NCI-H187 treated with DMSO at 0.1 percent for 48 hours (cell line): ENCODE results near the gene TYW5.

Experiments
- DNase-seq: peaks from one replicate; lab custom pipeline; 2025; lab: John Stamatoyannopoulos, UW

TYW5 gene

DNA sequence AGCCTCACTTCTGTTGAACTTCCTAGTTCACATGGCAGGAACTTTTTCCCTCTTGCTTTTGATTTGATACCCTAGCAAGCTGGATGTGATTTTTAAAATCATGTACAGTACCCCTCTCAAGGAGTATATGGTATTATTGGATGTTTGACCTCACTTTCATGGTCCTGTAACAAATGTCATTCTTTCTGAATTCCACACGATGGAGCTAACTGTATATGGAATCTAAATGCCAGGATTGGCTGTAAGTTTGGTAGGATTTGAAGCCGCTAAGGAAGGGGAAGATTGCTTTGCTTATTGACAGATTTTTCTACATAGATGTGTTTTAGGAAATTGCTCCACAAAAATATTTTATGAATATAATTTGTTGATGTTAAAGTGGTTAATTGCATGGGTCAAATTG lies 18.4 kb upstream of the TYW5 start:
- DNase-seq, result no peak

DNA sequence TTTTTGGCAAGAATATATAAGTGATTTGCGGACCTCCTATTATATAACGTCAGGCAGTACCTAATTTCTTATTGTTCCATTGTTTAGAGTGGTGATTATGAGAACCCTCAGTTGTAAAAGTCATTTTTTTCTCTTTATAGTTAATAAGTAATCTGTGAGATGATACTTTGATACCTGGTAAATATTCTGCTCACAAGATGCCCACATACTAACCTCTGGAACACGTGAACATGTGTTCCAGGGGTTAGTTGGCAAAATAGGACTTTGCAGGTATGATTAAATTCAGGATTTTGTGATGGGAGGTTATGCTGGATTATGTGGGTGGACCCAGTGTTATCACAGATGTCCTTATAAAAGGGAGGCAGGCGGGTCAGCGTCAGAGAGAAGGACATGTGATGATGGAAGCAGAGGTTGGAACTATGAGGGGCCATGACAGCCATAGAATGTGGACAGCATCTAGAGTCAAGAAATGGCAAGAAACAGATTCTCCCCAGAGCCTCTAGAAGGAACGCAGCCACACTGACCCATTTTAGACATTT lies 16.9 kb upstream of the TYW5 start:
- DNase-seq, result no peak

DNA sequence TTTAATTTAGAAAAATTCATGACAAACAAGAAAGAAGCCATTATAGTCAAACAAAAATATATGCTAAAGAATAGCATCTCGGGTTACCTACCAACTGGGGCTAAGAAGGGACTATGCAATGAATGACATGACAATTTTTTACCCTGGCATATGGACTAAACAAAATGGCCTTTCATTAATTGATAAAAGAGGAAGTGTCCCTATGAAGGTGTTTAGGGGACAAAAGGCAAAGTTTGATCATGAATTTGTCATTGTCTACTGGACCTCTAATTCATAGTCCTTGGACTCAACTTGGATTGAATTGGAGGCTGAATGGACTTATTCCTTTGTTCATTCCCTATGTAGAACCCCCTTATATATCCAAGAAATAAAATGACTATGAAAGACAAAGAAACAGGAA lies 12.8 kb upstream of the TYW5 start:
- DNase-seq, result no peak

DNA sequence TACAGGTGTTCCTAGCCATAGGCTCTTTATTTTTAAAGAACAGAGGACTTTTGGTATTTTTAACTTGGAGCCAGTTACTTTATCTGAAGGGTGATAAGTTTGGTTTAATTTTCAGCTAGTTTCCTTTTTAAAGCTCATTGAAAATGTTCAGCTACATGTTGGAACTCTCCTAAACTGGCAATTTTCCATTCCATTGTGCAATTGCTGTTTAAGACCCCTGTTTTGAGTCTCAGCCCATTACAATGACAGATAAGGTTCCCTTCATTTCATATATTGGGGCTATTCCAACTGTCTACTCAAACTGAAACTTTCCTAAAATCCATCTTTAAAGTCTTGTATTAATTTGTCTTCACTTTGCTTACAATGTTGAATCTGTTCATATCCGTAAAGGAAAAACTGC lies 11.7 kb upstream of the TYW5 start:
- no peak for DNase-seq

DNA sequence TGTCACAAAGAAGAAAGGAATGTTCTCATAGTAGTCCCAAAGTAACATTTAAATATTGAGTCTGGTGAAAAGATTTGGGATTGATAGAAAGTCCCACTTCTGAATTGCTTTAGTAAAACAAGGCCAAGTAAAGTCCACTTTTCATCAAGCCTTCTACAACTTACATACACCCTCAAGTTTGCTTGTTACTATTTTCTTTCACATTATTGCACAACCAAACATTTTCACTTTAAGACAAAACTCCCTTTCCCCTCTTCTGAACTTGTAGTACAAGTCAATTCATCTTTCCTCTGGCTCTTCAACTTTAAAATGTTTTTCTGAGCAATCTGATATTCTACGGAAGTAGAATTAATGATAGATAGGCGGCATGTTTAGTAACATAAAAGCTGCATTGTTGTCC lies 11.1 kb upstream of the TYW5 start:
- no peak for DNase-seq

DNA sequence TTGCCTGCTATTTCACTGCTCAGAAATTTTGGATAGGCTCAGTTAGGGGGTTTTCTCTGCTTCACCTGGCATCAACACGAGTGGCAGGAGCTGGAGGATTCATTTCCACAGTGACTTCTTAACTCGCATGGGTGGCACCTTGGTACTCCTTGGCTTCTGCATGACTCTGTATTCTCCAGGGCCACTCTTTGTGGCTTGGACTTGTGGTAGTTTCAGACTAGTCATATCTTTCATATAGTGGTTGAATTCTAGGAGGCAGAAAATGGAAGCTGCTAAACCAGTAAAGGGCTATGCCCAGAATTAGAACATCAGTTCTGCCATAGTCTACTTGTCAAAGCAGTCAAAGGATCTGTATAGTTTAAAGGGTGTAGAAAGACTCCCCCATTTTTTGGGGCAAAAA lies 6.9 kb upstream of the TYW5 start:
- no peak for DNase-seq

DNA sequence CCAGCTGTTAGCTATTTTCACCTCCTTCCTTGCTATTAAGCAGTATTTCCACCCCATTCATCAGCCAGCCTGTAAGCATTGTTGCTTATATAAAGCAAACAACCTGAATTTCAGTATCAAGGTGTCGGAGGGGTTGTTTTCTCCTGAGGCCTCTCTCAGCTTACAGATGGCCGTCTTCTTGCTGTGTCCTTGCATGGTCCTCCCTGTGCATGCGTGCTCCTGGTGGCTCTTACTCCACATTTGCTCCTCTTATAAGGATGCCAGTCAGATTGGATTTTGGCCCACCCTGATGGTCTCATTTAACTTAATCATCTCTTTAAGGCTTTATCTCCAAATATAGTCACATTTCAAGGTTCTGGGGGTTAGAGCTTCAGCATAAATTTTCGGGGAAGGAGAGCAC lies 2.7 kb upstream of the TYW5 start:
- no peak for DNase-seq

DNA sequence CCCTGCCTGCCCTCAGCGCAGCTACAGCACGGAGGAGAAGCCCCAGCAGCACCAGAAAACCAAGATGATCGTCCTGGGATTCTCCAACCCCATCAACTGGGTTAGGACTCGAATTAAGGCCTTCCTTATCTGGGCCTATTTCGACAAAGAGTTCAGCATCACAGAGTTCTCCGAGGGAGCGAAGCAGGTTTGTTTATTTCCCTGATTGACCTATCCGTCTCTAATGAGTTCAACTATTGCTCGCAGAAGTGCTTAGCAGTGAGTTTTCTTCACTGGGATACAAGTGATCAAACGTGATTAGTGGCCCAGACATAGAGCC lies 730 bp upstream of the TYW5 start:
- no peak for DNase-seq

DNA sequence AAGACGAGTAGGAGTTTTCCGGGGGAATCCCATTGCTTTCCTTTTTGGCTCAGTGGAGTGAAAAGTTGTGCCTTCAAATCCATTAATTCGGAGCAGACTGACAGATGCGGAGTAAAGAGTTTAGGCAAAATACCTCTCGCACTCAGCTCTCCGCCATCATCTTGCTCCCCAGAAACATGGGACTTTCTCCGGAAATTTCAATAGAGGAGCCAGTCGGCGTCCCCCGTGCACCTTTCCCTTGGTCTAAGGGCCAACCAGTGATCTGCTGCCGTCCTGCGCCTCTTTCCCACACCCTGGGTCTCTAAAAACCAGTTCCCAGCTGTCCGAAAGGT lies 318 bp downstream of the TYW5 start:
- no peak for DNase-seq

DNA sequence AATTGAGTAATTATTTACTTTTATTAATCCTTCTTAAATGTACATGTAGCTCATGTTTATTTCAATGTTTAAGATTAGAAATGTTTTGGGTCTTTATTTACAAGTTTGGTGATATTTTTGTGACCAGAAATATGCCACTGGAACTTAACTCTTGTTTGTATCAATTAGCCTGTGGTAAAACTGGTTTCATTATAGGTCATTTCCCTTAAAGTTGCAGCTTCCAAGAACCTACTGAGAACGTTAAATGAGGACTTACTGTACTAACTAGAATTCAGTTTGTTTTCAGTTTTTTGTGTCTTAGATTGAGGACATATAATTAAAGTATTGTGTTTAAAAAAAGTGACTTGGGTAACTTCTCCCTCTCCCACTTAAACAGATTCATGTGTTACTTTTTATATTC lies 4.3 kb downstream of the TYW5 start:
- DNase-seq, result no peak

DNA sequence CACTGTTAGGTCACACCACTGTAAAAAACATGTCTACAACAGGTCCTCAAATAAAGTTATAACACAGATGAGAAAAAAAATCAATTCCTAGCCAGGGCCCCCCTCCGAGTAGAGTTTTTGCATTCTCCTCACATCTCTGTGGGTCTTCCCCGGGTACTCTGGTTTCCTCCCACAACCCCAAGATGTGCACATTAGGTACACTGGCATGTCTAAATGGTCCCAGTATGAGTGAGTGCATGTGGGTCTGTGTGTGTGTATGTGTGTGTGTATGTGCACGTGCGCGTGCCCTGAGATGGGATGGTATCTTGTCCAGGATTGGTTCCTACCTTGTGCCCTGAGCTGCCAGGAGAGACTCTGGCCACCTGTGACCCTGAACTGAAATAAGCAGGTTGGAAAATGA lies 4.9 kb downstream of the TYW5 start:
- no peak for DNase-seq

DNA sequence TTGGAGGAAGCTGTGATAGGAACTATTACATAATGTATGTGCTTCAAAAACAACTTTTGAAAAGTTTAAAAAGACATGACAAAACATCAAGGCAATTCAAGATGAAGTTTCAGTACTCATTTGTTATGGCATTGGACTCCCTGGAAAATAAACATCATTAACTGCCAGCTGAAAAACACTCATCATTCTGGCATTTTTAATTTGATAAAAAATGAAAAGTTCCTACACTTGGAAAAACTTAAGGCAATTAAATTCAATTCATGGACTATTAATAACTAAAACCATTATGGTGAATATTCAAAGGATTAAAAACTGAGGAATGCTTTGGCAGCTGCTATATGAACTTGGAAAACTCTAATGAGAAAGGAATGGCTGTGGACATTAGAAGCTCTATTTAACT lies 8.5 kb downstream of the TYW5 start:
- DNase-seq, result no peak

DNA sequence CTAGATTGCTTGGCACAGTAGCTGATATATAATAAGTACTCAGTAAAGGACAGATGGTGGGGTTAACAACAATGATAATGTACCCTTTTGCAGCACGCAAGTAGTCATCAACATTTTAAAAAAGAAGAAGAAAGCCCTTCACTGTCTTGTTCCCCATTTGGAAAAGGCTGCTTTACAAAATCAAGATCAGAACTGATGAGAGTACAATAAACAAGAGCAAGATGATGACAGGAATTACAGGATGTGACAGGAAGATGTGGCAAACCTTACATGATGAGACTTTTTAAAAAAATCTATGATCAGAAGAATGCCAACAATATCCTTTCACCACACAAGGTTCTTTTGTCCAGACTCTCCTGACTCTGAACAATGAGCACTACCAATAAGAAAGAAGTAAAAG lies 9.1 kb downstream of the TYW5 start:
- no peak for DNase-seq

DNA sequence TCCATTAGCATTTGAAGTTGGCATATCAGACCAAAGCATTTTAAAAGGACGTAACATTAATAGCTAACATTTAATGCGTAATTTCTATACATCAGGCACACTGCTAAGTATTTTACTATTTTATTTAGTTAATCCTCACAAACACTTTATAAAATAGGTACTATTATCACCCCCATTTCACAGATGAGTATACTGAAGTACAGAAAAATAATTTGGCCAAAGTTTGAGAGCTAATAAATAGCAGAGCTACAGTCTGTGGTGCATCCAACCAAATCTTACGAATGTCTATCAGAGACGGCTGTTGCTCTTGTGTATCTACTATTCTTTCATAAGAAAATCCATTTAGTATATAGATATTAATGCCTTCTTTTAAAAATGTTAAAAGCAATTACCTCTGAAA lies 11.9 kb downstream of the TYW5 start:
- no peak for DNase-seq

DNA sequence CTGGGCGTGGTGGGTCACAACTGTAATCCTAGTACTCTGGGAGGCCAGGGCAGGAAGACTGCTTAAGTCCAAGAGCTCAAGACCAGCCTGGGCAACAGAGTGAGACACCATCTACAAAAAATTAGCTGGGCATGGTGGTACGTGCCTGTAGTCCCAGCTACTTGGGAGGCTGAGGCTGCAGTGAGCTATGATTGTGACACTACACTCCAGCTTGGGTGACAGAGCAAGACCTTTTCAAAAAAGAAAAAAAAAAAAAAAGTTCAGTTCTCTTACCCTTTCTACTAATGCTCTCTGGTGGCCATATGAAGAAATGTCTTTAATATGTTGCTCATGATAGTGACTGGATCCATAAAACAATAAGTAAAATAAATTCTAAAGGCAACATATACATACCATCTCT lies 14.9 kb downstream of the TYW5 start:
- no peak for DNase-seq

DNA sequence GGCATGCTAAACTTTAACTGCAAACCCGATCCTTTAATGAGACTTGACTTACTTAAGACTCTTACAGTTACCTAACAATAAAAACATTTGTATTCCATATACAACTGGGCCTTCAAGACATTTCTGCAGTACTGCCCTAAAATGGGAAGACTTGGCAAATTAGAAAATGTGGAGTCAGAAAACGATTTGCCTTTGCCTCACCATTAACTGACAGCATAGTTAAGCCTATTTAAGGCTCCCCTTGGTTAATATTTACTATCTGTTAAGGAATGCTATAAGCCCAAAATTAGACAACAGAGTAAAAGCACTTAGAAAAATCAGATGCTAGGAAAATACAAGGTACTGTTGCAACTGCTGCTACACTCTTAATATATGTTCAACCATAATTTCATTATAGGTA lies 18.7 kb downstream of the TYW5 start:
- DNase-seq, result no peak

DNA sequence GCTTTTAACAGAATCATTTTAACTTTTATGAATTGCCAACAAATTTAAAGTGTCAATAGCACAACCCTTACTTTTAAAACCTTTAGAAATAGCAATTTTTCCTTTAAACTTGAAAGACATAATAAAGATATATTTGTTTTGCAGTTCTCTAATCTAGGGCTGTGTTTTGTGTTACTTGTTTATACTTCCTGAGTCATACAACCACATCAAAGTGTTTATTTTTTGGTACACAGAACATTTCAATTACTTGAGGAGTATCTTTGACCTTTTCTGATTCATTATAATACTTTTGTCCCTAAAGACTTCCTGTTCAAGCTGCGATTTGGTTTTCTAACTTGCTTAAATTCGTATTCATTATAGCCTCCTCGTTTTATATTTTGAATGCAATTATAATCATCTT lies 21.8 kb downstream of the TYW5 start:
- no peak for DNase-seq

DNA sequence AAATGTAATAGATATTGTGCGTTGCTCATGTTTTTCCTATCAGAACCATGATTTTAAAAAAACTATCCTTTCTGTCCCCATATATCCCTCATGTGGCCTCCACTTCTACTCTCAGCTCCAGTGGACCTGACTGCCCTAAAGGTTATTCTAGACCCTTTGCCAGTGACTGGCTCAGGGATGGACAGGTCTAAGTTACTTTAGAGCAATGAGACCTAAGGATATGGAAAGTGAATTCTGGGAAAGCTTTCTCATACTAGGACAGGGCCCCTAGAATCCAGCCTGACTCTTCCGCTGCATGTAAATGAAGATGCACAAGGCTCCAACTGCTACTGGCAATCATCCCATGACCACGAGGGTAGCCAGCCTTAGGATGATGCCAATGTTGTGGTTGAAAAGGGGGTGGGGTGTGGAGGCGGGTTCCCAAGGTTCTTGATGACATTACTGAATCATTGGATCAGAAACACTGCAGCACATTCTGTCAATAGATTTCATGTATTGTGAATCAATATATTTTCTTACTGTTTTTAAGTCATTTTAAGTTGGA lies 22.9 kb downstream of the TYW5 start:
- DNase-seq, result no peak

DNA sequence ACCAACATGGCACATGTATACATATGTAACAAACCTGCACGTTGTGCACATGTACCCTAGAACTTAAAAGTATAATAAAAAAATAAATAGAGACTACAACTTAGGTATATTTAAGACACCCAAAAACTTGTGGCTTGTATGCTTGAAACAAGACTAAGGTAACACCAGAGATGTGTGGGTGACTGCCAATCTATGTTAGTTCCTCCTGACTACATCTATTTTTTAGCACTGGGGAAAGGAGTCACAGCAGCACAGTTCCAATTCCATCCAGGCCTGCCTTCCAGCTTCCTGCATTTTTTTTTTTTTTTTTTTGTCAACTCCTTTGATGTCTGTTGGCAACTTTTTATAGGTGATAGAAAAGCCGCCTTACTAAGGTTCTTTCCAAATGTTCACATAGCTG lies 26.0 kb downstream of the TYW5 start:
- DNase-seq, result no peak

DNA sequence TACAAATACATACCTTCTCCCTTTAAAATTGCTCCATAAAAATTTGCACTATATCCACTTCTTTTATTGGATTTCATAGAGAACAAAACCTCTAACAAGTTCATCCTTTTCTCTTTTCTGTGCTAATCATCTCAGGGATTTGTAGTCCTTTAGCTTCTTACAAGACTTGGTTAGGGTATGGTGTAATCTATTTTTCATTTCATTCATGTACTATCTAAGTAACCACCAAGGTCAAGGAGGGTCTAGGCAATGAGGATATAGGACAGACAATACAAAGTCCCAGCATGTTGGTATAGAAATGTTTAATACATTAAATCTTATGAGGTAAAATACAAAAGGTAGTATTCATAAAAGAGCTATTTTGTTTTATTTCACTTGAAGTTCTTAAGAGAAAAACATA lies 26.7 kb downstream of the TYW5 start:
- no peak for DNase-seq

DNA sequence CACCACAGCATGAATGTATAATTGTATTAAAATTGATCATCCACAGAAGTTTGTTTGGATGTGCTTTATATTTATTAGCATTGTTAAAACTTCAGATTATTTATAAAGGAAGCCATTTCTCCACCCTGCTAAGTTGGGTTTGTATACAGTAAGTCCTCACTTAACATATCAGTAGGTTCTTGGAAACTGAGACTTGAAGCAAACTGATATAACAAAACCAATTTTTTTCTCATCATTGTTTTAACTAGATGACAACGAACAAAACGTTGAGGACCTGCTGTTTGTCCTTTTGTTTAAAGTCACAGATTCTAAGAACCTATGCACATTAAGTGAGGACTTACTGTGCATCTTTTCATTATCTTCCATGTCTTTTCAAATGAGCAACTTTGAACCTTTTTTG lies 27.1 kb downstream of the TYW5 start:
- DNase-seq, result no peak

DNA sequence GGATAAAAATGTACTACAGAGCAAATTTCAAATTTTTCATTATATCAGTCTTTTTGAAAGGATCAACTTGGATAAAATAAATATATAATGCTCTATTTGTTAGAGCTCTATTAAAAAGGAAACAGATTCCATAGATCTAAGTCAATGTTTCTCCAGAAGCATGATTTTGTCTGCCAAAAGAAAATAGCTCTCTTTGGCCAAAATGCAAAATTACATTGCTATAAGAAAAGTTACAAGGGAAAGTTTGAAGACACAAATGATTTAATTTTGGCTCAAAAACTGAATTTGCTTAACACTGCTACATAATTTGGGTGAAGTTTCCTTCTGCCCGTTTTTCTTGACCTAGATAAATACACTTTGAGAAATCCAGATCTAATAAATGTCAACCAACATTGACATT lies 28.5 kb downstream of the TYW5 start:
- no peak for DNase-seq

DNA sequence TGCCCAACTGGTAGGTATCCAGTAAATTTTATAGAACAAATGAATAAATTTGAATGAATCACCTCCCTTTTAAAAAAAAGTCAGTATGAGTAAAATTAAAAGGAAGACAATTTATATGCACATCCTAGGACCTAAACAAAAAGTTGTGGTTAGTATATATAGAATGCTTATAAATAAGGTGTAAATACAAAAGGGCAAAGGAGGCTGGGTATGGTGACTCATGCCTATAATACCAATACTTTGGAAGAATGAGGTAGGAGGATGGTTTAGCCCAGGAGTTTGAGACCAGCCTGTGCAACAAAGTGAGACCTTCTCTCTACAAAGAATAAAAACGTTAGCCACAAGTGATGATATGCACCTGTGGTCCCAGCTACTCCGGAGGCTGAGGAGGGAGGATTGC lies 31.4 kb downstream of the TYW5 start:
- no peak for DNase-seq

DNA sequence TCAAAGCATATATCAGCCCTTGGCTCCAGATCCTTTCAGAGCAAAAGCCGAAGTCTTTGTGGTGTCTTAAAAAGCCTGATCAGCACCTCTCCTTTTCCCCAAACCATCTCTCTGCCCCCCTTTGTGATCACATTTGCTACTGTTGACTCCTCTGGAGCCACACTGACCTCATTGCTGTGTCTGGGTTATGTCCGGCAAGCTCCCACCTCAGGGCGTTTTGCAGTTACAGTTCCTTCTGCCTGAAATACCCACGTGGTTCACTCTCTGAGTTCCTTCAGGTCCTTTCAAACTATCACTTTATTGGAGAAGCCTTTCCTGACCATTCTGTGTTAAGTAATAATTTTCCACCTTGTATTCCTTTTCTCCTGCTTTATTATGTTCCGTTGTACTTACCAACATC lies 32.4 kb downstream of the TYW5 start:
- no peak for DNase-seq

DNA sequence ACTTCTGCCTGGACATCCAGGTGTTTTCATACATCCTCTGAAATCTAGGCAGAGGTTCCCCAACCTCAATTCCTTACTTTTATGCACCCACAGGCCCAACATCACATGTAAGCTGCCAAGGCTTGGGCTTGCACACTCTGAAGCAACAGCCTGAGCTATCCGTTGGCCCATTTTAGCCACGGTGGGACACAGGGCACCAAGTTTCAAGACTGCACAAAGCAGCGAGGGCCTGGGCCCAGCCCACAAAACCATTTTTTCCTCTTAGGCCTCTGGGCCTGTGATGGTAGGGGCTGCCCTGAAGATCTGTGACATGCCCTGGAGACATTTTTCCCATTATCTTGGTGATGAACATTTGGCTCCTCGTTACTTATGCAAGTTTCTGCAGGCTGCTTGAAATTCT lies 38.3 kb downstream of the TYW5 start:
- no peak for DNase-seq
